Calu3 (cell line): Measurements from ENCODE around the gene ERGIC1. TPM values are rescaled to one million over a fixed set of nuclear protein-coding genes. Genes with fewer than 3 reads are reported as not detected.

Experiments
- BruUV-seq: library from RNA; stranded (reverse); fragments of 400-500 nt; replicated peaks from 2 replicates; lab custom pipeline; 2021; lab: Mats Ljungman, UMichigan
- CTCF ChIA-PET: fragments of 300-600 bp; sonication (Branson Sonifier 250); formaldehyde crosslinking; loops from one replicate; lab custom pipeline; 2022; ENCODE audit warnings: antibody characterized with exemption; lab: Charles Lee
- DNase-seq: peaks from one replicate; pipeline ENCODE4 v3.0.0; 2022
- H3K27ac Mint-ChIP-seq: one replicate; pipeline ENCODE4 v1.8.0; 2022; ENCODE audit warnings: mixed read lengths; ENCODE audit not compliant: unreplicated experiment
- H3K27me3 Mint-ChIP-seq: one replicate; pipeline ENCODE4 v1.8.0; 2022; ENCODE audit warnings: mixed read lengths; ENCODE audit not compliant: unreplicated experiment
- H3K36me3 Mint-ChIP-seq: one replicate; pipeline ENCODE4 v1.8.0; 2022; ENCODE audit warnings: mild to moderate bottlenecking, moderate library complexity, mixed read lengths; ENCODE audit not compliant: insufficient read depth, unreplicated experiment
- H3K4me1 Mint-ChIP-seq: one replicate; pipeline ENCODE4 v1.8.0; 2022; ENCODE audit warnings: mild to moderate bottlenecking, low read depth, mixed read lengths; ENCODE audit not compliant: unreplicated experiment
- H3K4me3 Mint-ChIP-seq: one replicate; pipeline ENCODE4 v1.8.0; 2022; ENCODE audit warnings: mild to moderate bottlenecking, low read depth, moderate library complexity, mixed read lengths; ENCODE audit not compliant: unreplicated experiment
- H3K9me3 Mint-ChIP-seq: one replicate; pipeline ENCODE4 v1.8.0; 2022; ENCODE audit warnings: low read depth, mixed read lengths; ENCODE audit not compliant: unreplicated experiment
- intact Hi-C: fragments of 100-400 bp; cut with micrococcal nuclease; formaldehyde crosslinking; loops from one replicate; pipeline ENCODE4 v1.10.0; 2022; ENCODE audit not compliant: unreplicated experiment
- total RNA-seq: library from RNA; stranded (reverse); gene quantifications from 2 replicates; pipeline ENCODE4 v1.2.3, GENCODE V29; 2022
- TF ChIP-seq, protein P1 (sequence below): fragments of 200-600 bp; IDR thresholded peaks from one replicate; pipeline ENCODE4 v1.8.0; 2022; ENCODE audit warnings: antibody characterized with exemption; ENCODE audit not compliant: unreplicated experiment

The ERGIC1 gene
- total RNA-seq, 1 experiment from 2014 or later = 235 TPM

DNA sequence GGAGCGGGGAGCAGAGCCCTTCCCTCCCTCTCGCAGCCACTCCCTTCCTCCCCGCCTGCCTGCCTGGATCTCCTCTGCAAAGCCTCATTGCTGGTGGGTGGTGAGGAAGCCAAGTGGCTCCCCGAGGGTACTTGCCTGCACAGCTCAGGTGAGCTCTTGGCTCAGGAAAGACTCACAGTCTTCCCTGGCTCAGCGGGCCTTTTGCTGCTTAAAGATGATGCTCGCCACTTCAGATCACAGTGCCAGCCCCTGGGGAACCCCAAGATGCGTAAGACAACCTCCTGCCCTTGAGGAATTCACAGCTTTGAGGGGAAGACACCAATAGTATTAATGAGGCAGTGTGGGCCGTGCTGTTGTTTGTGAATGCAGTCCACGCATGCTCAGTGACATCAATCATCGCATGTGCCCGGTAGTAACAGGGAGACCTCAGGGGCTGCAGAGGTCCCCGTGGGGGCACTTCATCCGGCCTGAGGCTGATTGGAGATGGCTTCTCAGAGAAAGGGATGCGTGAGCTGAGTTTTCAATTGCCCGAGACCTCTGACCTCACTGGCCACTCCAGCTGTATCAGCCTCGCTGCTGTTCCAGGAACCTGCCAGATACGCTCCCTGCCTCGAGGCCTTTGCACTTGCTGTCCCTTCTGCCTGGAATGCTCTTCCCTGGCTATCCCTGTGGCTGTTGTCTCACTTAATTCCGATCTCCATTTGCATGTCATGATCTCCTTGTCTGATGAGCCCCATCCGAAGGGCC, 36.8 kb downstream of the ERGIC1 start:
- H3K27me3 Mint-ChIP-seq = no peaks in the 10 kb centered on the region
- H3K9me3 Mint-ChIP-seq = no peaks in the 10 kb centered on the region
- no peaks in the 10 kb centered on the region for H3K4me1 Mint-ChIP-seq
- DNase-seq = no peak
- peaks cover 5% of the 10 kb centered on the region for H3K36me3 Mint-ChIP-seq
- no TSS peak for BruUV-seq
- intact Hi-C loops = no loop called here
- TF ChIP-seq, protein P1, sequence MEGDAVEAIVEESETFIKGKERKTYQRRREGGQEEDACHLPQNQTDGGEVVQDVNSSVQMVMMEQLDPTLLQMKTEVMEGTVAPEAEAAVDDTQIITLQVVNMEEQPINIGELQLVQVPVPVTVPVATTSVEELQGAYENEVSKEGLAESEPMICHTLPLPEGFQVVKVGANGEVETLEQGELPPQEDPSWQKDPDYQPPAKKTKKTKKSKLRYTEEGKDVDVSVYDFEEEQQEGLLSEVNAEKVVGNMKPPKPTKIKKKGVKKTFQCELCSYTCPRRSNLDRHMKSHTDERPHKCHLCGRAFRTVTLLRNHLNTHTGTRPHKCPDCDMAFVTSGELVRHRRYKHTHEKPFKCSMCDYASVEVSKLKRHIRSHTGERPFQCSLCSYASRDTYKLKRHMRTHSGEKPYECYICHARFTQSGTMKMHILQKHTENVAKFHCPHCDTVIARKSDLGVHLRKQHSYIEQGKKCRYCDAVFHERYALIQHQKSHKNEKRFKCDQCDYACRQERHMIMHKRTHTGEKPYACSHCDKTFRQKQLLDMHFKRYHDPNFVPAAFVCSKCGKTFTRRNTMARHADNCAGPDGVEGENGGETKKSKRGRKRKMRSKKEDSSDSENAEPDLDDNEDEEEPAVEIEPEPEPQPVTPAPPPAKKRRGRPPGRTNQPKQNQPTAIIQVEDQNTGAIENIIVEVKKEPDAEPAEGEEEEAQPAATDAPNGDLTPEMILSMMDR = no peak
- CTCF ChIA-PET = no interaction called here
- no peak overlapping the region for H3K4me3 Mint-ChIP-seq
- no peak overlapping the region for H3K27ac Mint-ChIP-seq

DNA sequence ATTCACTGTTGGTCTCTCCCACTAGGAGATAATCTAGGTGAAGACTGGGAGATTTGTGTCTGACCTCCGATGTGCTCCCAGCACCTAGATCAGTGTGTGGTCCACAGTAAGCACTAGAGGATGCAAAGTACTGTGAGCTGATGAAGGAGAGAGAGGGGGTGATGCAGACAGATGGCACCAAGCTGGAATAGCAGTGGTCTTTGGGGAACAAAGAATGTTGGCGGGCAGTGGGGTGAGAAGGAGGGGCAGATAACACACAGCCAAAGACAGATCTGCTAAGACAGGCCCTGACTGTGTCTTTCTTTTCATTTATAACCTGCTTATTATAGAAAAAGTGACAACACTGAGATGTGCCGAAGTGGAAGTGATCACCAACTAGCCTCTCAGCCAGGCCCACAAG, 37.5 kb downstream of the ERGIC1 start:
- BruUV-seq = no TSS peak
- Mint-ChIP-seq H3K27ac (no peak overlapping the region), H3K27me3 (no peaks in the 10 kb centered on the region), H3K9me3 (no peaks in the 10 kb centered on the region), H3K36me3 (peaks cover 5% of the 10 kb centered on the region), H3K4me1 (peaks cover 3% of the 10 kb centered on the region), H3K4me3 (no peak overlapping the region)
- TF ChIP-seq, protein P1 = no peak
- intact Hi-C loops = no loop called here
- no peak for DNase-seq
- CTCF ChIA-PET = no interaction called here

DNA sequence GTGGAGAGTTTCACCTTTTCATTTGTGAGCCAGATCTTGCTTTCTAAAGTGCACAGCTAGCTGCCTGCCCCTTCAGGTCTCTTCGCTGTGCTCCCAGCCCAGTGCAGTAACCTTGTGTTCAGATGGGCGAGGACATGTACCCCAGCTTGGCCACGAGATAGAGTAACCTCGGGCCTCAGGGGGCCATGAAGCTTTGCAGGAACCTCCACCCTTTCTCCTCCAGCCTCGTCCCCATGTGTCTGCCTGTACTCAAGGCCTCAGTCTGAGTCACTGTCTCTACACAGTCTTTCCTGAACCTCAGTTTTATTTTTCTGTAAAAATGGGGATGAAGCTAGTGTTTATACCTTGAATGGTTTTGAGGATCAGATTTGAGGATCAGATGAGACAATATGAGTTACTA, 37.9 kb downstream of the ERGIC1 start:
- Mint-ChIP-seq H3K27me3 (no peaks in the 10 kb centered on the region), H3K4me1 (peaks cover 7% of the 10 kb centered on the region), H3K27ac (no peak overlapping the region), H3K9me3 (no peaks in the 10 kb centered on the region), H3K36me3 (peaks cover 5% of the 10 kb centered on the region), H3K4me3 (no peak overlapping the region)
- no peak for DNase-seq
- intact Hi-C loops = no loop called here
- no TSS peak for BruUV-seq
- TF ChIP-seq, protein P1 = no peak
- CTCF ChIA-PET = no interaction called here

DNA sequence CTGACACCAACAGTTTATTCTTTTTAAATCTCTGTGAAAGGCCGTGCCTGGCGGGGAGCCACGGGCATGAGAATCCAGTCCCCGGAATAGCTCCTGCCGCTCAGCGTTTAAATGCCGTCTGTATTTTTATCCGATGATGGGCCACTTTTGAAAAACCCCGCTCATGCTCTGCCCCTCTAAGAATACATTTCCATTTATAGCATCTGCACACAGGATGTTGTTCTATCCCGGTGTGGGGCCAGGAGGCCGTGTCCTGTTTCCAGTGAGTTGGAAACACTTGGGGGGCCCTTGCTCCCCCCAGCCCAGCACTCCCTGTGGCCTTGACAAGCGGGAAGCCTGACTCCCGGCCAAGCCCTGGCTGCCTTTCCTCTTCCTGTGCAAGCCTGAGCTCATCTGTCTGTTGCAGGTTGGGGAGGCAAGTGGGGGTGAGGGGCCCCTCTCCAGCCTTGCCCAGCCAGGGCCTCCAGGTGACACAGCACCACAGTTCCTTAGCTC, 39.0 kb downstream of the ERGIC1 start:
- no peak overlapping the region for H3K4me3 Mint-ChIP-seq
- peaks cover 5% of the 10 kb centered on the region for H3K36me3 Mint-ChIP-seq
- DNase-seq = no peak
- CTCF ChIA-PET = no interaction called here
- peaks cover 15% of the 10 kb centered on the region for H3K4me1 Mint-ChIP-seq
- TF ChIP-seq, protein P1 = no peak
- no peak overlapping the region for H3K27ac Mint-ChIP-seq
- intact Hi-C loops = no loop called here
- no TSS peak for BruUV-seq
- H3K27me3 Mint-ChIP-seq = no peaks in the 10 kb centered on the region
- no peaks in the 10 kb centered on the region for H3K9me3 Mint-ChIP-seq
